PC-3 (cell line): ENCODE measurements around the gene CALHM2. TPM values are rescaled to one million over a fixed set of nuclear protein-coding genes. Genes with fewer than 3 reads are reported as not detected.

Experiments
- ATAC-seq: fragments of 200-7000 bp; cut with Tn5 transposase; 2 replicates; pipeline ENCODE4 v1.9.1; 2020; ENCODE audit warnings: mild to moderate bottlenecking, moderate library complexity
- BruUV-seq: library from RNA; stranded (reverse); fragments of 400-500 nt; replicated peaks from 2 replicates; lab custom pipeline; 2021; lab: Mats Ljungman, UMichigan
- CTCF ChIA-PET: fragments of 300-600 bp; sonication (Branson Sonifier 250); formaldehyde crosslinking; loops from one replicate; lab custom pipeline; 2022; ENCODE audit warnings: antibody characterized with exemption; lab: Charles Lee
- POLR2A ChIA-PET: fragments of 300-600 bp; sonication (Branson Sonifier 250); formaldehyde crosslinking; loops from one replicate; lab custom pipeline; 2022; ENCODE audit warnings: antibody characterized with exemption; ENCODE audit not compliant: unreplicated experiment; lab: Charles Lee
- DNase-seq: peaks from one replicate; pipeline ENCODE4 v3.0.0-alpha.2; 2015
- H2AFZ ChIP-seq: fragments of 300-600 bp; sonication (generic); 2 replicates; pipeline ENCODE4 v1.6.0; 2016; ENCODE audit warnings: antibody characterized with exemption, low read length
- H3F3A ChIP-seq: fragments of 300-600 bp; sonication (generic); one replicate; pipeline ENCODE4 v1.6.0; 2017; ENCODE audit warnings: antibody characterized with exemption, low read length, control low read depth, mild to moderate bottlenecking; ENCODE audit not compliant: unreplicated experiment
- H3K27ac ChIP-seq: fragments of 300-600 bp; sonication (generic); 2 replicates; pipeline ENCODE4 v1.5.1; 2016; ENCODE audit warnings: mild to moderate bottlenecking, low read length
- H3K27me3 ChIP-seq: fragments of 300-600 bp; sonication (generic); 2 replicates; pipeline ENCODE4 v1.6.1; 2016; ENCODE audit warnings: low read length, mixed read lengths
- H3K36me3 ChIP-seq: fragments of 300-600 bp; sonication (generic); 2 replicates; pipeline ENCODE4 v1.6.1; 2016; ENCODE audit warnings: low read depth, mixed run types, low read length, mixed read lengths
- H3K4me1 ChIP-seq: fragments of 300-600 bp; sonication (generic); 2 replicates; pipeline ENCODE4 v1.5.1; 2016; ENCODE audit warnings: low read length; ENCODE audit not compliant: insufficient read depth
- H3K4me2 ChIP-seq: fragments of 300-600 bp; sonication (generic); 2 replicates; pipeline ENCODE4 v1.6.0; 2016; ENCODE audit warnings: low read length
- H3K4me3 ChIP-seq: fragments of 300-600 bp; sonication (generic); 2 replicates; pipeline ENCODE4 v1.5.1; 2016; ENCODE audit warnings: mild to moderate bottlenecking, low read length, mixed read lengths
- H3K79me2 ChIP-seq: fragments of 300-600 bp; sonication (generic); 2 replicates; pipeline ENCODE4 v1.6.1; 2017; ENCODE audit warnings: low read length, mixed read lengths
- H3K9ac ChIP-seq: fragments of 300-600 bp; sonication (generic); 2 replicates; pipeline ENCODE4 v1.6.0; 2016; ENCODE audit warnings: mild to moderate bottlenecking, low read length
- H3K9me2 ChIP-seq: fragments of 300-600 bp; sonication (generic); replicated peaks from 2 replicates; pipeline ENCODE4 v1.6.1; 2016; ENCODE audit warnings: mixed run types, low read length, mixed read lengths
- H3K9me3 ChIP-seq: fragments of 300-600 bp; sonication (generic); 2 replicates; pipeline ENCODE4 v1.6.1; 2016; ENCODE audit warnings: low read length, mixed read lengths
- H4K20me1 ChIP-seq: fragments of 300-600 bp; sonication (generic); 2 replicates; pipeline ENCODE4 v1.6.1; 2016; ENCODE audit warnings: low read length, mixed read lengths
- CTCF ChIP-seq: fragments of 300-600 bp; sonication (generic); conservative IDR thresholded peaks from 2 replicates; pipeline ENCODE4 v1.5.1; 2017; ENCODE audit warnings: antibody characterized with exemption, low read depth, mild to moderate bottlenecking, low read length
- EZH2 ChIP-seq: fragments of 300-600 bp; sonication (generic); IDR thresholded peaks from one replicate; pipeline ENCODE4 v1.6.1; 2017; ENCODE audit warnings: antibody characterized with exemption, mild to moderate bottlenecking, low read length; ENCODE audit not compliant: unreplicated experiment
- EZH2phosphoT487 ChIP-seq: fragments of 300-600 bp; sonication (generic); IDR thresholded peaks from 2 replicates; pipeline ENCODE4 v1.6.1; 2018; ENCODE audit warnings: mild to moderate bottlenecking, antibody characterized with exemption, low read length, borderline replicate concordance
- intact Hi-C: fragments of 100-400 bp; cut with micrococcal nuclease; formaldehyde crosslinking; loops from 2 replicates; pipeline ENCODE4 v1.9.0; 2023
- total RNA-seq: library from RNA; depleted of rRNA; stranded (reverse); fragments of >200 nt; gene quantifications from 2 replicates; pipeline ENCODE4 v1.2.3, GENCODE V29; 2014

Gene CALHM2
- total RNA-seq, 1 experiment from 2014 or later: 1.3 TPM

- H3K4me2 ChIP-seq: no peak overlapping the region
- no peaks in the 10 kb centered on the region for H4K20me1 ChIP-seq
- no peak overlapping the region for H3K4me3 ChIP-seq
- TF ChIP-seq EZH2 (no peak), EZH2phosphoT487 (no peak), CTCF (no peak)
- H3K9me2 ChIP-seq: no peaks in the 10 kb centered on the region
- BruUV-seq: no TSS peak
- intact Hi-C loops: no loop called here
- no peak overlapping the region for H3K27ac ChIP-seq
- DNase-seq (no peak), ATAC-seq (no peak)
- H3K79me2 ChIP-seq: no peaks in the 10 kb centered on the region
- no peak overlapping the region for H2AFZ ChIP-seq
- POLR2A ChIA-PET: no interaction called here
- H3K9ac ChIP-seq: no peak overlapping the region
- H3K9me3 ChIP-seq: no peaks in the 10 kb centered on the region
- CTCF ChIA-PET: no interaction called here
- no peaks in the 10 kb centered on the region for H3K36me3 ChIP-seq
- peaks cover 17% of the 10 kb centered on the region for H3K27me3 ChIP-seq
- H3K4me1 ChIP-seq: peaks cover 2% of the 10 kb centered on the region
- H3F3A ChIP-seq: no peaks in the 10 kb centered on the region
Observed at GRCh38 chr10:103498936-103499638, 46.9 kb upstream of the CALHM2 start.

- peaks cover 23% of the 10 kb centered on the region for H3K27me3 ChIP-seq
- CTCF ChIA-PET: no interaction called here
- DNase-seq: no peak
Observed at GRCh38 chr10:103497161-103497915, 45.2 kb upstream of the CALHM2 start.

More at GRCh38 chr10:103497161-103497915, 45.2 kb upstream of the CALHM2 start:
- H2AFZ ChIP-seq: no peak overlapping the region
- no peak overlapping the region for H3K4me2 ChIP-seq
- BruUV-seq: no TSS peak
- H3K27ac ChIP-seq: no peak overlapping the region
- no peak overlapping the region for H3K9ac ChIP-seq
- H3K9me3 ChIP-seq: no peaks in the 10 kb centered on the region
- H3K4me1 ChIP-seq: peaks cover under 1% of the 10 kb centered on the region; the same call in 1 of the 2 replicates
- H4K20me1 ChIP-seq: no peaks in the 10 kb centered on the region
- H3K9me2 ChIP-seq: no peaks in the 10 kb centered on the region
- TF ChIP-seq EZH2 (no peak), EZH2phosphoT487 (no peak), CTCF (no peak)
- no peaks in the 10 kb centered on the region for H3K36me3 ChIP-seq
- H3K79me2 ChIP-seq: no peaks in the 10 kb centered on the region
- POLR2A ChIA-PET: no interaction called here
- intact Hi-C loops: no loop called here
- H3K4me3 ChIP-seq: no peak overlapping the region
- ATAC-seq: no peak
- H3F3A ChIP-seq: no peaks in the 10 kb centered on the region
